AG10803 (cell line): ENCODE measurements around the gene MTMR2.
"Not testable (repeated sequence)": the region's sequence is repeated elsewhere in the genome, so short reads cannot be mapped to it uniquely, and the experiment has no call there.

ENCODE experiments used
- DNase-seq: peaks from one replicate; pipeline ENCODE4 v3.0.0; 2010; ENCODE audit warnings: low read depth
- H3K4me3 ChIP-seq: 2 replicates; pipeline ENCODE4 v1.5.1; 2011; ENCODE audit warnings: mild to moderate bottlenecking, low read length, control low read depth
- CTCF ChIP-seq: conservative IDR thresholded peaks from 2 replicates; pipeline ENCODE4 v1.5.1; 2011; ENCODE audit warnings: mild to moderate bottlenecking, low read length, control low read depth, inconsistent platforms

Gene MTMR2

GRCh38 chr11:95831198-95831883 is 92.6 kb downstream of the MTMR2 start:
- no peak overlapping the region for H3K4me3 ChIP-seq
- peak; percentile 96 for DNase-seq
- TF ChIP-seq CTCF = no peak

GRCh38 chr11:95829580-95830259 is 94.2 kb downstream of the MTMR2 start:
- DNase-seq = peak; percentile 15
- no peak for TF ChIP-seq CTCF
- H3K4me3 ChIP-seq = no peak overlapping the region

GRCh38 chr11:95827696-95828095 is 96.2 kb downstream of the MTMR2 start:
- H3K4me3 ChIP-seq = no peak overlapping the region
- TF ChIP-seq CTCF = no peak
- peak; percentile 38 for DNase-seq

- TF ChIP-seq CTCF = no peak
- peak; percentile 16 for DNase-seq
- no peak overlapping the region for H3K4me3 ChIP-seq
These were observed 102.3 kb downstream of the MTMR2 start for GRCh38 chr11:95821640-95822039.

- H3K4me3 ChIP-seq = no peak overlapping the region
- no peak for TF ChIP-seq CTCF
- DNase-seq = no peak
These were observed 107.9 kb downstream of the MTMR2 start for GRCh38 chr11:95816037-95816436.

- not testable (repeated sequence) for H3K4me3 ChIP-seq, DNase-seq
These were observed 112.9 kb downstream of the MTMR2 start for GRCh38 chr11:95811052-95811451.

- H3K4me3 ChIP-seq, DNase-seq: not testable (repeated sequence)
These were observed 117.4 kb downstream of the MTMR2 start for GRCh38 chr11:95806464-95806863.

- no peak for DNase-seq
- H3K4me3 ChIP-seq = no peak overlapping the region
- TF ChIP-seq CTCF = no peak
These were observed 118.0 kb downstream of the MTMR2 start for GRCh38 chr11:95805869-95806268.
